ENCODE results near the gene ABTB1. TPM values are rescaled to one million over a fixed set of nuclear protein-coding genes. Genes with fewer than 3 reads are reported as not detected.
"Not testable (repeated sequence)": the region's sequence is repeated elsewhere in the genome, so short reads cannot be mapped to it uniquely, and the experiment has no call there.

ABTB1 gene
- total RNA-seq, 1 donor from 2014 or later, result 8.5 TPM

DNA sequence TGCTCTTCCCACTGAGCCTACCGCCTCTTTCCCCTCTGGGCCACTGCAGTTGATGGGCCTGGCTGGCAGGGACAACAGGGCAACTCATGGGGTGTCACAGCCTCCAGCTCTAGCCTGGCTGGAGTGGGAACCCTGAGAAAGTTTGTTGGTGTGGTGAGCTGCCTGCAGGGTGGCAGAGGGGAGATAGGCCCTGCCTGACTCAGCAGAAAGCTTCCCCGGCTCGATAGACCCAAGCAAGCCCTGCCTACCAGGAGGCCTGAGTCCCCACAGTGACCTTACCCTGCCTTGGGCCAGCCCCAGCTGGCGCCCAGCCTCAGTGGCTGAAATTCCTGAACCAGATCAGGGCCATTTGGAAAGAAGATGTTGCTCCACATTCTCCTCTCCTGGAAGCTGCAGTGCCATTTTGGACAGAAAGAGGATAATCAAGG is 29.4 kb downstream of the ABTB1 start:
- DNase-seq (ENCODE audit: low read depth in 2 of 2), result no peak

DNA sequence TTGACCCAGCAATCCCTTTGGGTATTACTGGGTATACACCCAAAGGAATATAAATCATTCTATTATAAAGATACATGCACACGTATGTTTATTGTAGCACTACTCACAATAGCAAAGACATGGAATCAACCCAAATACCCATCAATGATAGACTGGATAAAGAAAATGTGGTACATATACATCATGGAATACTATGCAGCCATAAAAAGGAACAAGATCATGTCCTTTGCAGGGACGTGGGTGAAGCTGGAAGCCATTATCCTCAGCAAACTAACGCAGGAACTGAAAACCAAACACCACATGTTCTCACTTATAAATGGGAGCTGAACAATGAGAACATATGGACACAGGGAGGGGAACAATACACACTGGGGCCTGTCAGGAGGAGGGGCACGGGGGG is 32.1 kb downstream of the ABTB1 start:
- not testable (repeated sequence) for DNase-seq (ENCODE audit: low read depth in 2 of 2)

DNA sequence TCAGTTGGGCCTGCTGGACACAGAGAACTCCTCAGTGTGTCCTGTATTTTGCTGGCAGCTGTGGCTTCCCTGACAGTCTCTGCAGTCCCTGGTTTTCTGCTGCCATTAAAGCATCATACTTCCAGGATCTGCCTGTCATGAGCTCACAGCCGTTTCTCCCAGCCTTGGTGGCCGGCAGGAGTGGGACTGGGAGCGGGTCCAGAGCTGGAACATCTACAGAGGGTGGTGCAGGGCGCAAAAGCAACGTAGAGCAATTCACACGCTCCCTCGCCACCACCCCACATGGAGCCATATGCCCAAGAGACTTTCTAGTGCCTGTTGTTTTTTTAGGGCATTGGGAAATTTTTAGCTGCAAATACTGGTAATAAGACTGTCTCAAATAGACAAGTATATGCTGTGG is 33.6 kb downstream of the ABTB1 start:
- DNase-seq (ENCODE audit: low read depth in 2 of 2), result no peak

DNA sequence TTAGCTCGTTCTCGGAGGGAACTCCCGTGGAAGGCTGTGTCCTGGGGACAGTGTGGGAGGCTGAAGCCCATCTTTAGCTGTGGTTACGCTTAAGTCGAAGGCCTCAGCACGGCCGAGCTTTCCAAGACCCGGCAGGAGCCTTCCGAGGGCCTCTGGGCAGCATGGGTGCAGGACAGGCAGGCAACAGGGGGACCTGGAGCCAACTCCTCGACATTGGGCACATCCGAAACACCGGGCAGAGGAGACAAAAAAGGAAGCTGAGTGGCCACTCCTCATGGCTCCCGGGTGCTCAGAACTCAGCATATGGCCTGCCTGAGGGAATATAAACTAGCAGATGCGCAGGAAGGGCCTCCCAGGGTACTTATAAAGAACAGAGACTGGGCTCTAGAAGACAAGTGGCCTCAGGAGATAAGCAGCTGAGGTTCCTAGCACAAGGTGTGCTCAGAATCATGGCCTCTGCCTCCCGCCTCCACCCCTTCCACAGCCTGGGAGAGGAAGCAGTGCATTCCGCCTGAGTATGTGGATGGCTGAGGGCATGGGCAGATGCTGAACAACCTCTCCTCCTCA is 34.1 kb downstream of the ABTB1 start:
- no peak for DNase-seq (ENCODE audit: low read depth in 2 of 2)

DNA sequence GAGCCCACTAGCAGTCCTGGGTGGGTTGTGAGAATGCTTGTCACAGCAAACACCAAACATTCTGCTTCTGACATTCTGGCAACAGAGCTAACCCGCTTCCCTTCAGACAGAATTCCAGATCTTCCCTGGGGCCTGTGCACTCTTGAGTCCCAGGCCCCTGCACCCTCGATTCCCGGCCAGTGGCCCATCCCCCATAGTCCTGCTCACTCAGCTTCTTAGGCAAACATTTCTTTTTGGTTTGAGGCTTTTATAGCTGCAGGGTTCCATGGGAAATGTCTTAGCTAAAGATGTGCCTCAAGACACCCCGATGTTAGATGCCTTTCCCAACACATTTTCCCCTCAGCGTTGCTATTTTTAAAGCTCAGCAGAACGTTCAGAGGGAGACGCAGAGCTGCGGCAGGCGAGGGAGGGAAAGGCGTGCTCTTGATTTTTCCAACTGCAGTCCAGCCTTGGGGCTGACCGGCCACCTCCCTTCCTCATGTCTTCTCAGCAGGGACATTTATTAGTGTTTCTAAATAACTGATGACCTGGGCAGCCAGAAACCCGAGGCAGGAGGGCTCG is 35.2 kb downstream of the ABTB1 start:
- no peak for DNase-seq (ENCODE audit: low read depth in 2 of 2)

DNA sequence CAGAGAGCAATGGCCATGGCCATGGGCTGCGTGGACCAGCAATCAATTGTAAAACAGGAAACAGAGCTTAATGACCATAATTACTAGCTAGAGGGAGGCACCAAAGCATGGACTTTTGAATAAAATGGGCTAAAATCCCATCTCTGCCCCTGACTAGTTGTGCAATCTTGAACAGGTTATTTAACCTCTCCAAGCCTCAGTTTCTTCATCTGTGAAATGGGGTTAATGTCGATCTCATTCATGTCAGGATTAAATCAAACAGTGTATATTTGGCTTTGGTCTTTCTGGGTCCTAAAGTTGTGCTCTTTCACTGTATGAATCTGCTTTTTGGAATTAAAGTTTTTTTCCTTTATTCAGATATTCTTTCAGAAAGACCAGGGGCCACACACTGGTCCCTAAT is 36.1 kb downstream of the ABTB1 start:
- DNase-seq (ENCODE audit: low read depth in 2 of 2), result no peak

DNA sequence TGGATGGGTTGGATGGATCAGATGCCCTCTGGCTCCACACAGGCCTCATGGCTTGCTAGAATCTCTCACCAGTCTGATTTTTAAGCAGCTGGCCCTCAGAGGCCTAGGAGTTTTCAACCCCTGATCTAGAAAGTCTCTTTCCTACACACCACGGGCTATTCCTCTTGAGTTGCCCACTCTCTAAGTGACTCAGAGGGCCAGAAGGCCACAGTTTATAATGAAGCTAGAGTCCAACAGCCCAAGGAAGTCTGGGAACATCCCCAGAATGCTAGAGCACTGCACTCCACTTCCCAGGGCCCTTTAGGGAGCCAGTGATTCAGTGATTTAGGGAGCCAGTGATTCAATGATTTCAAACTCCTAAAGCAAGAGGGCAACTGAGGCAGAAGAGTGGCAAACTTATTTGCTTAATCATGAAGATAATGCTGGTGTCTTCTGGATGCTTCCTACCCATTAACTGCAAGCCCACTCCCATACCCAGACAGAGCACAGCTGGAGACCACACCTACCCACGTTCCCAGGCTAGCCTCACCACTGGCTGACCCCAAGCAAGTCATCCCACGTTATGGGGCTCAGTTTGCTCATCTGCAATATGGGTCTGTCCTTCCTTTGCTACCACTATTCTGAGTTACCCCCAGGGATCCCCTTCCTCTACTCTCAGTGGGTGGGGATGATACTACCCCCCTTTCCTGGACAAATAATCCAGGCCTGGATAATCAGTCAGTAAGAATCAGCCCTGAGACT is 36.7 kb downstream of the ABTB1 start:
- DNase-seq (ENCODE audit: low read depth in 2 of 2), result no peak

DNA sequence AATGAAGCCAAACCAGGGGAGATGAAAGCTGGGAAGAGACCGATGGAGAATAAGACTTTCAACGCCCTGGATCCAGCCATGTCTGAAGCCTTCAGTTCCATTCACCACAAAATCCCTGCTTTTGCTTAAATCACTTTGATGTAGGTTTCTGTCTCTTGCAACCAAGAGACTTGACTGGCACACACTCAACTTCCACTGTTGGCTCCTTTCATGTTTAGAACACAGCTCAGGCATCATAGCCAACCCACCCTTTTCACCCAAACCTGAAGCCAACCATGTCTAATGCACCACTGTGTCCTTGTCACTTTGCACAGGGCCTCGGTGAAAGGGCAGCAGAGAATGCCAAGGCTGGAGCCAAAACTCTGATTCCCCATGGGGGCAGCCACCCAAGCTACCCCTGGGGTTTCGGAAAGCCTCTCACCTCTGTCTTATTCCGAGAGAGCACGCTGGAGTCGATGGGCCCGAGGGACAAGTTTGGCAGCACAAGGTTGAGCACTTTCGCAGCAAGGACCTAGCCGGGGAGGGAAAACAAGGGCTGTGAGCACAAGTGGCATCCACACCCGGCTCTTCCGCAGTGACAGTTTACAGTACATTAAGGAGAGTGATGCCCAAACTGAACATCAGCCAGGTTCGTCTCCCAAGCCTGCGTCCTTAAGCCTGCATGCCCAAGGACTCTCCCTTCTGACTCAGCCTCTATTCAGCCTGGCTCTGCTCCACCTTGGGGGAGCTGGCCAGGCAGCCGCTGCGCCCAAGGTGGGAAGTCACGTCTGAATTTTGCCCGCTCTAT is 37.6 kb downstream of the ABTB1 start:
- no peak for DNase-seq (ENCODE audit: low read depth in 2 of 2)

DNA sequence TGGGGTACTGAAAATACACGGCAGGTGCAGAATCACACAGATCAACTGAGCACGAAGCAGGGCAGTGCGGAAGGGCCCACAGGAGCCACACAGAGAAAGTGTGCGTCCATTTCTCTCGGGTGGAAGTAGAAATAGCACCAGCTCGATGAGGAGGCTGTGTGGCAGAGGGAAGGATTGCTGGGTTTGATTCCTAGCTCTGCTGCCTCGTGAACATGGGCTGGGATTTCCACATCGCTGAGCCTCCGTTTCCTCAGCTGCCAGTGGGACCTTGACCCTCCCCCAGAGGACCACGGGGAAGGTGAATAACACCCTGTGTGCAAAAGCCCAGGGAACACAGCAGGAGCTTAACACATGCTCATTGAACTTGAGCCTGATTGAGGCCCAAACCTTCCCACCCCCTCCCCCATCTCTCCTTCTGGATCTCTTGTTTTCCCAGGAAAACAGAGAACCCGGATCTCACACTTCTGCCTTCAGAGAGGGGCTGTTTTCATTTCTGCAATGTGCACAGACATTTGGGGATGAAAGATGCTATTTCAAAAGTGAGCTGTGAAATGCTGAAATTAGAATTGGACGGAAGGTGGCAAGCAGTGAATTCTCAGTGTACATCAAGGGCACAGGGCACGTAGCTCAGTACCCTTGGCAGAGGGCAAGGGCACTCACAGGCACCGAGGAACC is 38.4 kb downstream of the ABTB1 start:
- DNase-seq (ENCODE audit: low read depth in 2 of 2), result no peak

DNA sequence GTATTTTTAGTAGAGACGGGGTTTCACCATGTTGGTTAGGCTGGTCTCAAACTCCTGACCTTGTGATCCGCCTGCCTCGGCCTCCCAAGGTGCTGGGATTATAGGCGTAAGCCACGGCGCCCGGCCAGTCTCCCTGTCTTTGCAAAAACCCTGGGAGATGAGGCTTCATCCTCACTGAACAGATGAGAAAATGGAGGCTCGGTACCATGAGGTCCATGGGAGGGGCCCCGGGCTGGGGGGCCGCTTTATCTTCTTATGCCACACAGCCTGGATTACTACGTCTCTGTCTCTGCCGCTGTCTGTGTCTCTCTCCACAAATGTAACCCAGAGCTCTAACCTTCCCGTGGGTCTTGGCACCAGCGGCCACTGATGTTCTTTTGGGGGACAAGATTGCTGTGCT is 39.1 kb downstream of the ABTB1 start:
- no peak for DNase-seq (ENCODE audit: low read depth in 2 of 2)

DNA sequence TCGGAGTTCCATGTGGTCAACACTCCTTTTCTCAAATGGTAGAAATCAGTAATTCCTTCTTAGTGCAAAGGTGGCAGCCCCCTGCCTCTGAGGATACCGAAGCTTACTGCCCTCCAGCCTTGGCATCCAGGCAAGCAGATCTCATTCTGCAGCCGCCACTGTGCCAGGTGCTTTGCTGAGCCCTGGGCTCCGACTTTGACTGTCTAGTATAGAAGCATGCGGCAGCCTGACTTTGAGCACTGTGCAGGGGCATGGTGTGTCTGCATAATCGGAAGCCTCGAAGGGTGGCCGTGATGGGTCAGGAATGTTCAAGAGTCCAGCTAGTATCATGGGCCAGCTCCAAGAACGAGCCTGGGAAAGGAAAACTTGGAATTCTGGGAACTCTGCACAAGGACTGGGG is 39.7 kb downstream of the ABTB1 start:
- no peak for DNase-seq (ENCODE audit: low read depth in 2 of 2)

DNA sequence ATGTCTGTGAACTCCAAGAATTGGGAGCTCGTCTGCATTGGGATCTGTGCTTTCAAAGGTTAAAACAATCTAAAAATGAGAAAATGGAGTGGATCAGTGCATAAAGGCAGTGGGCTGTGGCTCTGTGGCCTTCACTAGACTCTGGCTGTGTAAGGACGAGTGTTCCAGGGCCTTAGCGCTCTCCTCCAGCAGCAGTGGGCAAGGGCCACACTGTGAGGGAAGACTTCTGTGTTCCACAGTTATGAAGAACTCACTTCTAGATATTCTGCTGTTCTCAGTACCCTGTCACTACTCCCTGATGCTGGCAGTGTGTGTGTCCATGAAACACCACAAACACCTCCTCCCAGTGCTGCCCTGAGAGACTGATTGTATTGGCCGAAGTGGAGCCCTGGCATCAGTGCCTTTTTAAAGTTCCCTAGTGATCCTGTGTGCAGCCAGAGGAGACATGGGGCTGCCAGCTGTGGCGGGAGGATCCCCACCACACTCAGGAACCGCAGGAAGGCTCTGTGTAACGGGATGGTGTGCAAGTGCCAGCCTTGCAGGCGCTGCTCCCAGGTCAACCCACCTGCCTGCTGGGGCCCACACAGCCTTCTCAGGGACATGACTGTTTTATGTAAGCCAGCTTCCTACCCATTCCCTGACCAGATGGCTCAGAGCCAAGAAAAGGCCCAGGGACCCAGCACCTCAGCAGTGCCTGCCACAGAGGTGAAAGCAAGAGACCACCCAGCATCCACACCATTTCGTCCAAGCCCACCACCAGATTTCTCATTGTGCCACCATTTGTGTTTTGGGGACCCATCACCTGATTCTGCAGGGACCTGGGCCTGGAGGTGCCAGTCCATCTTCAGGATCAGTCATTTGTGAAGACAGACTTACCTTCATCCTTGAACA is 40.4 kb downstream of the ABTB1 start:
- no peak for DNase-seq (ENCODE audit: low read depth in 2 of 2)

DNA sequence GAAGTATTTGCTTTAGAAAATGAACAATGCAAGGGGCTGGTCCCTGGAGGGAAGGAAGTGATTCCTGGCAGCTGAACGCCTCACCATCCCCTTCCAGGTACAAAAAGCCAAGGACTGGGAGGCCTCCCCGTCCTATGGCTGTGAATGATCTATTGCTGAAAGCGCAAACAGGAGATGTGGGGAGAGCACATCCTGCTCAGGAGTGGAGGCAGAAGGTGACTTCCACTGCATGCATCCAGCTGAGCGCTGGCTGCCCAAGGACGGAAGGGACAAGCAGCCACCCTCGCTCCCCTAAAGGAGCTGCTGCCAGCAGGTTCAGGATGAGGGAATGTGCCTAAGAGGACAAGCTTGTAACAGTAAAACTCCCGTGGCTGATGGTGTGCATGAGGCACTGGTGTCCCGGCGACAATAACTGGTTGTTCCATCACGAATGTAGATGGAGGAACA is 41.4 kb downstream of the ABTB1 start:
- DNase-seq (ENCODE audit: low read depth in 2 of 2), result peak; percentile 46 to 62

DNA sequence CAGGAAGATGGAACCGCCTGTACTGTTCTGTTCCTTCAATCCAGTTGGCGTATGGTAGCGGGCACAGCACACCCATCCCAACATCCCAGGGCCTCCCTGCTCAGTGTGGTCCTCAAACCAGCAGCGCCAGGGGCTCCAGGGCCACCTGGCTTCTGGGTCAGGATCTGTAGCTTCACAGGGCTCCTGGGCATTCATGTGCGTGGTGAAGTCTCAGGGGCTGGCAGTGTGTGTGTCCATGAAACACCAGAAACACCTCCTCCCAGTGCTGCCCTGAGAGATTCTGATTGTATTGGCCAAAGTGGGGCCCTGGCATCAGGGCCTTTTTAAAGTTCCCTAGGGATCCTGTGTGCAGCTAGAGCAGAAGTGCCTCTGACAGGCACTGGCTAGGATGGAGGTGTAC is 42.1 kb downstream of the ABTB1 start:
- no peak for DNase-seq (ENCODE audit: low read depth in 2 of 2)

DNA sequence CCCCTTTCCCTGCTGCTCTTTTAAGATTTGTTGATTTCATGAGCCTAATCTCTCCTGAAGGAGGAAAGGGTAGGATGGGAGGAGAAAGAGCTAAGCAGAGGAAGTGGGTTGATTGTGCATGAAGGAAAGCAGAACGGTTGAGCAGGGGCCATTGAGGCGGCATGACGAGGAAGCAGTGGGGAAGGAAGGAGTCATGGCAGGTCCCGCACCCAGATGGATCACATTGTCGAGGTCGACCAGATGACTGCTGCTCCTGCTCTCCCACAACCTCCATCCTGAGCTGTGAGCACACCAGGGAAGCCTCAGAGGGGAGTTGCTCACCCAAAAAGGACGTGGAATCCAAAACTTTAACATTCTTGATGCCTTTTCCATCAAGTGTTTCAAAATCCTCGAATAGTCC is 42.8 kb downstream of the ABTB1 start:
- DNase-seq (ENCODE audit: low read depth in 2 of 2), result no peak

DNA sequence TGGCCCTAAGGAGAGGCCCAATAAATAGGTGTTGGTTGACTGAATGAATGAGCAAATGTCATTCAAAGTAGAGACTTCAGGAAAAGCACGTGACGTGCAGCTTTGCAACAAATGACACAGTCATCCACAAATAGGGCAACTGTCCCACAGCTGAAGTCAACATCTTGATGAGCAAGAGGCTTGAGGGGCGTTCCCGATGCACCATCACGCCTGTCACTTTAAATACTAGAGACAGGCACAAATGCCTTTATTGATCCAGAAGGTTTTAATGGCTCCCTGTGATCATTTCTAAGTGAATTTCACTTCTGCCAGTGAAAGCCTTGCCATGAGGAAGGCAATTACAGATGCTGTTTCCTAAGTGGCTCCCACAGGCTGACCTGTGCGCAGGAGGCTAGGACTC is 43.6 kb downstream of the ABTB1 start:
- no peak for DNase-seq (ENCODE audit: low read depth in 2 of 2)

DNA sequence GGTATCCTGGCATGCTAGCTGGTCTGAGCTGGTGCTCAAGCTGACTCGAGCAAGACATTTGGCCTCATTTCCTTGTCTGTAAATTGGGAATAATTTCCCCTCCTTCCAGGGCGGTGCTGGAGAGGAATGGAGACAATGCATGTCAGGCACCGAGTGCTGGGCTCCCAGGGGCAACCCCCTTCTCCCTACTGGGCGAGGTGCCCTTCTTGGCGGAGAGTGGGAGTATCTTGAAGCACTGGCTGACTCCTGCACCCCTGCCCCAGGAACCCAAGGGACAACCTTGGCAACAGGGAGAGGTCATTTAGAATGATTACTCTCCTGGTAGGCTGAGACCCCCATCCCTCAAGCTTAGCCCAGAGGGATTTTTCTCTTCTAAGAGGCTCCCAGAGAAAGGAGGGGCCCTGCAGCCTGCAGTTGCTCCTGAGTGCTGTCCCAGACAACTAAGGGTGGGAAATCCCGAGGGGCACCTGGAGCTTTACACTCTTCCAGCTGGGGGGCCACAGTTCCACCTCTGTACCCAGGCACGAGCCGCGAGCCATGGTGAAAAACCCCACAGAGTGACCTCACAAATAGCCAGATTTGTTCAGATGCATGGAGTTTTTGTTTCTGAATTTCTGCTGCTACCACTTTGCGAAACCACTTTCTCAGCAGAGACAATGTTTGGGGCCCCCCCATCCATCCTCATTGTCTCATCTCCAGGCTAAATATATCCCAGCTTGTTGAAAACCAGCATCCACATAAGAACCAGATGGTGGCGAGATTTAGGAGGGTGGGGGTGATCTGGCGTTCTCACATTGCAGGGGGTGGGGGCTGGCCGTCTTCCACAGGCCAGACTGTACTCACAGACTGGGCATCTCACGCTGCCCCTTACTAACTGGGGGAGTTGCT is 44.8 kb downstream of the ABTB1 start:
- no peak for DNase-seq (ENCODE audit: low read depth in 2 of 2)

DNA sequence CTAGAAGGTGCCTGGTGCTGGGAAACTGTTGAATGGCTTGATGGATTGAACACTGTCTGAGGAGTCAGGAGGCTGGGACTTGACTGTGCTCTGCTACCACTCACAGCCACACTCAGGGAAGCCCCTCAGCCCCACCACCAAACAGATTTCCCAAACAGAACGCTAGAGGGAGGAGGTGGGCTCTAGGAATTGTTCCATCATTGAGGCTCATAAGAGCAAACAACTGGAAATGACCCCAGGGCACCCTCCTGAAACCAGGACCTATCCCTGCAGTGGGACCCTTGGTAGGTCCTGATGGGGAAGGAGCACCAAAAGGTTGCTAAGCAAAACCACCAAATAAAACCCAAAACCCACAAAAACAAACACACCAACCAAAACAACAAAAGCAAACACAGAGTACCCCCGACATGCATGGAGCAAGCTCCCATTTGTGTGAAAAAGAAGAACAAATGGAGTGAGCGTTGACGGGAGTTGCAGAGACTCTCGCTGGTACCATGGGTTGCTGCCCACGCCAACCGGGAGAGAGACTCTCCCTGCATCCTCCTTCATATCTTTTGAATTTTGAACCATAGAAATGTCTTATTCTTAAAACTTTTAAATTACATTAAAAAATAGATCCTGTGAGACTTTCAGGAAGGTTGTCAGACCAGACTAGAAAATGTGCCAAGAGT is 45.6 kb downstream of the ABTB1 start:
- DNase-seq (ENCODE audit: low read depth in 2 of 2), result no peak

DNA sequence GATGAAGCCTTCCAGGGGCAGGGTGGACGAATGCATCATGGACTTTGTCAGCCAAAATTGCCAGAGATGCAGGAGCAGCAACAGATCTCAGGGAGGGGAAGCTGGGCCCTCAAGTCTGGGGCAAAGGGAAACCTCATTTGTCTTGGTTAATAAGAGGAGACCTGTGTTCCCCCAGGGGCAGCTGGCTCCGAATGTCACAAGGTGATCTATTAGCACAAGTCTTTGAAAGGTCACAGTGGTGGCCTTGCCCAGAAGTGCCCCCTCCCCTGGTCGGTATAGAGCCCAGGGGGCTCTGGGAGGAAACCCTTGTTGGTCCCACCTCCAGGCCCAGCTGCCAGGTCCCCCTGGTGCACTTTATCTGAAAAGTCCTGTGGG is 46.2 kb downstream of the ABTB1 start:
- DNase-seq (ENCODE audit: low read depth in 2 of 2), result no peak
